HG03460 (cell line): Measurements from ENCODE around the gene C12orf56.
A peak's percentile ranks its signal among the peaks of the same experiment; 100 is the strongest.

Experiments used
- ATAC-seq: cut with Tn5 transposase; IDR thresholded peaks from one replicate; pipeline ENCODE4 v1.9.1; 2021; ENCODE audit not compliant: unreplicated experiment

The C12orf56 gene, protein sequence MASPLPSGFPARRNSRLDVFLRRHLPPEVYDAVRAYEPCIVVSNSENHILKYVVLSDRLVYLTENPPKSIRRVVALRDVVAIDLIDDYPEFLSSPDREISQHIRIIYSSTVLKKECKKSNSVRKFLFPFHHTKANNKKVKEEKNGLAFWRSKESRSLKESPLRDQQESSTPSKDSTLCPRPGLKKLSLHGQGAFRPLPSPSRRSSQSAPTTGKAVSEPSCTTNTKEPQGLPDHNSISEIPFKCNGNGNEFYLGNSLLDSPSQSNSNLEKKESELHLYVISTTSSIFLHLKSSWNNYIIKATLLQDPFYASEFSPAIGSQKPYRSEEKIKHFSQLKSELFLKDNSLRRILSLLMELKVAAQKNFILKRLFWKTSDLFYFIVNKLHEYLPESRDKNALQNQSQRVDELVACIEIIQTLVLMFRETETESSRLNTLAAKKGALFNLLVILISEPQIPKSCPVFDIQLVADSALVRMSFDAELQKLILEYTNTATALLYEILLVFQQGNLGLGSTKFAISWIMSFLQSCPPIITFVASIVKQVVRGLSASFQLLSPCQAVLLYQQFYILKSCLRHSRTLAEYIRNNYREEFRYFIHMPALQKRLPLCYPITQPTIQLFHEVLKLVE

GRCh38 chr12:64390275-64390851 is at the start of gene C12orf56:
Gene C12orf56, minus strand, starts transcription at chr12:64390758. Its CDS starts 193 bp downstream, at chr12:64390565.
- ATAC-seq, result no peak

DNA sequence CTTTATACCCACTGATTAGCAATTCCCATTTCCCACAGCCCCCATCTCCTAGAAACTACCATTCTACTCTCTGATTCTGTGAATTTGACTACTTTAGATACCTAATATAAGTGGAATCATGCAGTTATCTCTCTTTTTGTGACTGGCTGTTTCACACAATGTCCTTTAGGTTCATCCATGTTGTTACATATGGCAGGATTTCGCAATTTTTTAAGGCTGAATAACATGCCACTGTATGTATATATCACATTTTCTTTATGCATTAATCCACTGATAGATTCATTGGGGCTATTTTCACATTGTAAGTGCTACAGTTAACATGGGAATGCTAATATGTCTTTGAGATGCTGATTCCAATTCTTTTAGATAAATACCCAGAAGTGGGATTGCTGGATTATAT is 49.5 kb upstream of the C12orf56 start:
- no peak for ATAC-seq

DNA sequence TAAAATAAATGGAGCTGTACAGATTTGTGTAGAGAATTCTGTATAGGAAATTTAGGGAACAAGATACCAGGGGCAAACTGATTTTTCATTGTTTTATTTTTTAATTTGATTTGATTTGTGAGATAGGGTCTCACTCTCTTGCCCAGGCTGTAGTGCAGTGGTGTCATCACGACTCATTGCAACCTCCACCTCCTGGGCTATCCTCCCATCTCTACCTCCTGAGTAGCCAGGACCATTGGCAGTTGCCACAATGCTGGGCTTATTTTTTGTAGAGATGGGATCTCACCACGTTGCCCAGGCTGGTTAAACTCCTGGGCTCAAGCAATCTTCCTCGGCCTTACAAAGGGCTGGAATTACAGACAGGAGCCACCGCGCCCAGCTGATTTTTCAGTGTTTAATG is 43.4 kb upstream of the C12orf56 start:
- ATAC-seq, result no peak

DNA sequence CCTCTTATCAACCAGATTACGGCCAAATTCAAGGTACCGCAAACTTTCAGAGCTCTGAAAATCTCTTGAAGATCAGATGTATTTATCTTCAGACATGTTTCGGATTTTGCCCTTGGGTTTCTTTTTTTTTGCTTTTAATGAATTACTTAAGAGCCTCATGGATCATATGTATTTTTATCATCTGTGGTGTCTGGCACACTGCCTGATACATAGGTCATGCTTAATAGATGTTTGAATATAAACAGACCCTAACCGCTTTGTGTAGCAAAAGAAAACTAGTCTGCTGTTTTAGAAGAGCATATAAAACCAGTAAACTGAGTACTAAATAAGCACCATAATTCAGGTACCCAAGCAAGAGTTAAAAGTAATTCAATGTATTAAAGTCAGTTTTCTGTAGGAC is 41.2 kb upstream of the C12orf56 start:
- ATAC-seq, result no peak

DNA sequence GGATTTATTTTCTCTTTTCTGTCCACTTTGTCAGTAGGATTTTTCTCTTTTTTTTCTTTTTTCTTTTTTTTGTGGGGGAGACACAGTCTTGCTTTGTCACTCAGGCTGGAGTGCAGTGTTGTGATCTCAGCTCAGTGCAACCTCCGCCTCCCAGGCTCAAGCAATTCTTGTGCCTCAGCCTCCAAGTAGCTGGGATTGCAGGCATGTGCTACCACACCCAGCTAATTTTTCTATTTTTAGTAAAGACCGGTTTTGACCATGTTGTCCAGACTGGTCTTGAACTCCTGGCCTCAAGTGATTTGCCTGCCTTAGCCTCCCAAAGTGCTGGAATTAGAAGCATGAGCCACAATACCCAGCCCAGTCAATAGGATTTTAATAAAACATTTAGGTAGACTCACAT is 40.3 kb upstream of the C12orf56 start:
- no peak for ATAC-seq

DNA sequence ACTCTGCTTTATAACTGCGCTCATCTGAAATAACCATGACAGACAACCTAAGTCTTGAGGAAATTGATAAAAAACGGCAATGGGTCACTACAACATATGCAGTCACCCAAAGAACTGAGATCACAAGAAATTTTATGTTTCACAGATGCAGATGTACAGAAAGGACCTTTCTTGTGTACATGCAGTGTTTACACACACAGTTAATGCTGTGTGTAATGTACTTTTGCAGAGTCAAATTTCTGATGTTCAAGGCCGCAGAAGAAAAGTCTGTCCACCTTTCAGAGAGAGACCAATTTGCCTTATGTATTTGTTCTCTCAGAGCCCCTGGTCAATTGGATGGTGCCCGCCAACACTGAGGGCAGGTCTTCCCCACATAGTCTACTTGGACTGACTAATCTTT is 38.4 kb upstream of the C12orf56 start:
- no peak for ATAC-seq

- ATAC-seq, result no peak
Observed at GRCh38 chr12:64427988-64428387, 37.4 kb upstream of the C12orf56 start.

DNA sequence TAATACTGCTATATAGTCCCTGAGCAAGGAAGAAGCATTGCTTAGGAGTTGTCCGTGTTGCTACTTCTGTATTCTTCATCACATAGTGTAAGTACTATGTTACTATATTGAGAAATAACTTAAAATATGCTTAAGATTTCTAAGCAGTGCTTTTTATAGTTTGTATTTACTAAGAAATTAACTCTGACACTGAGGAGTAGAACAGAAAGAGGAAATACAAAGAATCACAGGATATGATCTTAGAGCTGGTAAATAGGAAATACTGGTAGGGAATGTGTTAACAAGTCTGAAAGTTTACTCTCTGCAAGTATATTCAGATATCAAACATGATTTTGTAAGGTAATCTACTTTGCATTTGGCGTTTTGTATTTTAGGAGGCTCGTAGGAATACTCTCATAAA is 29.1 kb upstream of the C12orf56 start:
- ATAC-seq, result no peak

- no peak for ATAC-seq
Observed at GRCh38 chr12:64418209-64418608, 27.7 kb upstream of the C12orf56 start.

- no peak for ATAC-seq
Observed at GRCh38 chr12:64413884-64414283, 23.3 kb upstream of the C12orf56 start.

DNA sequence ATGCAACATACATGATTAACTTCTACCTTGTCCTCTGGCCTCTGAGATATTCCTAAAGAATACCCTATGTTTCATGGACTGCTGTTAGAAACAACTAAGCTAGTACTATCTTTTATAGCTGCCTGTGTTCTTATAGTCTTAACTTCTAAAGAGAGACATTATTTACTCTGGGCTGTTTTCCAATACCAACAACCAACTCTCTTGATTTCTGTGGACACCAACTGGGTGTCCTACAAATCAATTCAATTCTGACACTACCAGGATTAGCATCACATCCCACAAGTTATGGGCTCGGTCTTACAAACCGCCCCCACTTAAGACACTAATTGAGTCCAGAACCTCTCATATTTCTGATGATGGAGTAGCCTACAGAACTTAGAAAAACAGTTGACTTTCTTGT is 21.9 kb upstream of the C12orf56 start:
- no peak for ATAC-seq

DNA sequence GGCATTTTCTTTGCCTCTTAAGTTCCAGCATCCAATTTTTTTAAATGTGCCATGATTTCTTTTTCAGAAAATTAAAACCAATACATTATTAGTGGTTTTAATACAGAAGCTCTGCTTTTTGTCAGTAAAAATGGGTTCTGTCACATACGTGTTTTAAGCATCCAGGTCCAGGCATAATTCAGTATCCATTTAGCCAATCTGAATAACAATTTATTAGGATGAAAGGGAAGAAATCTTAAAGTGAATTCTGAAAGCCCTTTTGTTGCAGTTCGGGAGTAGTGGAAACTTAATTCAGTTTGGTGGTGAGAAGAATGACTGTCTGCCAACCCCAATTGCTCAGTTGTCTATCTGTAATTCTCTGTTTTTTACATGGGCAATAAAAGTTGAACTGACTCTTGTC is 20.9 kb upstream of the C12orf56 start:
- ATAC-seq, result no peak

DNA sequence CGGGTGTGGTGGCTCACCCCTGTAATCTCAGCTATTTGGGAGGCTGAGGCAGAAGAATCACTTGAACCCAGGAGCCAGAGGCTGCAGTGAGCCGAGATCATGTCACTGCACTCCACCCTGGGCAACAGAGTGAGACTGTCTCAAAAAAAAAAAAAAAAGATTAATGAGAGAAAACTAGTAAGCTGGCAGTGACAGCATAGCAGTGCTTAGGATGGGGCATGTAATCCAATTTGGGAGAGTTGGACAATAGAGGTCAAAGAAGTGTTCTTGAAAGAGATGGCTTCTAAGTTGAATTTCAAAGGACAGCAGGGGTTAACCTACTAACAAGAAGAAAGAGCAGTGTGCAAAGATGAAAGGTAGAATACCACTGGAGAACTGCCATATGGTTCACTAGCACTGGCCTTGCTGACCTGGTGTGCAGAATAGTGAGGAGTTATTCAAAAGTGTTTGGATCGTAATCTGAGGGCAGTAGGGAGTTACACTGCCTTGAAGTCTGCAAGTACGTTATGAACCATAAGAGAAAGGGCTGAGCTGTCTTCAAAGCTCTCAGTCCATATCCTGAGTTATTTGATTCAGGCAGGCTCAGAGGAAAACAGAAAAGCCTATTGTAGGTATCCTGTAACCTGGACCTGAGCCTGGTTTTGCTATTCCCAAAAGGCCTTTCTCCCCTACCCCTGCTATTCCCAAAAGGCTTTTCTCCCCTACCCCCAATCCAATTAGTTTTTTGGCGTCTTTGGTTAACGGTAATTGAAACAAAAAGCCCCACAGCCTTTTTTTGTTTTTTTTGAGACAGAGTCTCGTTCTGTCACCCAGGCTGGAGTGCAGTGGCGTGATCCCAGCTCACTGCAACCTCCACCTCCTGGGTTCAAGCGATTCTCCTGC is 17.0 kb upstream of the C12orf56 start:
- ATAC-seq, result no peak

DNA sequence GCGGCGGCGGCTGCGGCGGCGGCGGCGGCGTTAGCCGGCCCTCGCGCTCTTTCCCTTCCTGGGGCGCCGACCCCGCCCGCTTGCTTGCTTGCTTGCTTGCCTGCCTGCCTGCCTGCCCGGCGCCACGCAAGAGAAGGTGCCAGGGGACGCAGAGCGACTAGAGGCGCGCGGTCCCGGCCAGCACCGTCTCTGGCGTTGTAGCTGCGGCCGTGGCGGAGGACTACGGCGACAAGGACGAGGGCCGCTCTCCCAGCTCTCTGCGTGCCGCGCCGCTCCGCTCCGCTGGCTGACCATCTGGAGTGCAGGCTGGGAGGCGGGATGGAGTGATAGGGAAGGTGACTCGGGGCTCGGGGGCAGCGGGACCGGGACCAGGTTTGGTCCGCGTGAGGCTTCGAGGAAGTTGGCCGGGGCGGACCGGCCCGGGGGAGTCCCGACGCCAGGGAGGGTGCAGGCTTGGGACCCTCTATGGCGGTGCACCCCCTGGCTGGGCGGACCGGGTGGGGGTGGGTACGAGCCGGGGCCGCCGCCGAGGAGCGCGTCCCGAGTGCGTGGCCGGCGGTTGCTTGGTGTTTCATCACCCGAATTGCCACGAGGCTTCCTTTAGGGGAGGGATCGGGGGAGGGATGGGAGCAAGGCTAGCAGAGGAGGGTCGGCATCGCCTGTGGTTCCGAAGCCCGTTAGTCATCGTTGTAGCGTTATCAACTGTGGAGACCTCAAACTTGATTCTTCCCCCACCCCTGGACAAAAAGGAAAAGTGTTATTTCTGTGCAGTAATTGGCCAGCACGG is 14.1 kb upstream of the C12orf56 start:
- peak; percentile 30 for ATAC-seq

DNA sequence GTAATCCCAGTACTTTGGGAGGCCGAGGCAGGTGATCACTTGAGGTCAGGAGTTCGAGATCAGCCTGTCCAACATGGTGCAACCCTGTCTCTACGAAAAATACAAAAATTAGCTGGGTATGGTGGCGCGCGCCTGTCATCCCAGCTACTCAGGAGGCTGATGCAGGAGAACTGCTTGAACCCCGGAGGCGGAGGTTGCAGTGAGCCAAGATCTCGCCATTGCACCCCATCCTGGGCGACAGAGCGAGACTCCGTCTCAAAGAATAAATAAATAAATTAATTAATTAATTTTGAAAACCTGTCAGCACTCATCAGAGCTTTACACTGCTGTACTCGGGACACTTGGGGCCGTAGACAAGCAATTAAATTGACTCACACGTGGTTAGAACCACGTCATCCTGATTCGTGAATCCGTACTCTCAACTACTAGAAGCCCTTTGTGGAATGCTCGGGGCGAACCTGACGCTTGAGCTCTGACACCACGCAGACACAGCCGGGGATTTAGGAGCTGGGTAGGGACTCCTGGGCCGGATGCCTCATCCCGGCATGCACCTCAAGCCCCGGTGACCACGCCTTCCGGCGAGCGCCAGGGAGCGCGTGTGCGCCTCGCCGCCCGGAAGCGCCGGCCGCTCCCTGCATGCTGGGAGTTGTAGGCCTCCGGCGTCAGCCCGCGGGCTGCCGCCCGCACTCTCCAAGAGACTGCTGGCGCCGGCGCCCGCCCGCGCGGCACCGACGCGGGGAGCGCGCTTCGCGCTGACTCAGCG is 13.3 kb upstream of the C12orf56 start, which contains the start of gene XPOT:
Gene XPOT, plus strand, starts transcription at position 686 of the 763 bp plus-strand sequence. CDS start 5,644 bp downstream, outside the sequence.
- peak; percentile 96 for ATAC-seq

GRCh38 chr12:64402181-64402580 is 11.6 kb upstream of the C12orf56 start:
- no peak for ATAC-seq

- no peak for ATAC-seq
Observed at GRCh38 chr12:64400041-64400440, 9.5 kb upstream of the C12orf56 start.

- no peak for ATAC-seq
Observed at GRCh38 chr12:64395739-64396138, 5.2 kb upstream of the C12orf56 start.

DNA sequence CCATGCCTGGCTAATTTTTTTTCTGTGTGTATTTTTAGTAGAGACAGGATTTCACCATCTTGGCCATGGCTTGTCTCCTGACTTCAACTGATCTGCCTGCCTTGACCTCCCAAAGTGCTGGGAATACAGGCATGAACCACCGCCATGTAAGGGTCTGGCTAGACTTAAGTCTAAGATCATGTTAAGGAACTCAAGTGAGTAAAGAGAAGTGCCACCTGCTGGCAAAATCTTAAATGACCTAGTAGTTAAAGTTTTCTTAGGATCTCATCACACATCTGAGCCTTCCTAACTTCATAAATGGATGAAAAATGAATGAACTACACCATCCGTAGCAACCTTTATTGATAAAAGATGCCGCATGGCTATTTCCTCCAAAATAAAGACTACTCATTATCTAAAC is 1.7 kb upstream of the C12orf56 start:
- no peak for ATAC-seq

- no peak for ATAC-seq
Observed at GRCh38 chr12:64389154-64389553, 1.4 kb downstream of the C12orf56 start.
